Measurements from ENCODE around the gene GGNBP2. TPM values are rescaled to one million over a fixed set of nuclear protein-coding genes. Genes with fewer than 3 reads are reported as not detected.

Gene GGNBP2
- total and polyA plus RNA-seq, 2 of the 8 experiments (the other 6 are each of a cell fraction or from before 2014, with no cell fraction given) = 29.2 to 35.8 TPM

GRCh38 chr17:36533935-36534839 lies 10.5 kb upstream of the GGNBP2 start:
- H2BK20ac ChIP-seq (ENCODE audit: low read length) = no peak overlapping the region
- no peak overlapping the region for H2AK5ac ChIP-seq (ENCODE audit: low read depth, low read length)
- peaks cover 0 to 37% of the 10 kb centered on the region in 2 experiments; a peak in 3 of 4 replicates for H3K79me2 ChIP-seq (ENCODE audit: control insufficient read depth in 1 of 2, insufficient read depth in 2 of 2, low read length in 2 of 2)
- ChIA-PET POLR2A (ENCODE audit: partially characterized antibody) (interaction anchor here (0.7 to 4.9 kb wide), 26 partner anchors 8 to 1722 kb away, joined by 3 to 101 read pairs (median 4); partner anchors contain the start of genes DHRS11, GGNBP2 and ZNHIT3), CTCF (ENCODE audit: partially characterized antibody) (interaction anchor here (0.6 to 1.5 kb wide), 6 partner anchors 11 to 51 kb away, joined by 3 to 4 read pairs (median 3); no protein-coding TSS in a partner anchor)
- no peak overlapping the region for H3K23ac ChIP-seq (ENCODE audit: insufficient read length)
- no peak overlapping the region for H3K14ac ChIP-seq (ENCODE audit: insufficient read length)
- peak overlapping the region; percentile 99 for H3K4ac ChIP-seq (replicated peaks; ENCODE audit: insufficient read length, low read depth, low read length)
- H4K8ac ChIP-seq (ENCODE audit: extremely low read depth, insufficient read depth, low read length) = peak overlapping the region; percentile 99; the same call in 1 of the 2 replicates
- peak; percentile 44 to 86 for DNase-seq (ENCODE audit: low read depth in 1 of 2, low spot score in 2 of 2)
- H3K23me2 ChIP-seq (ENCODE audit: low read depth, low read length) = peaks cover 11% of the 10 kb centered on the region
- H3K36me3 ChIP-seq (ENCODE audit: control insufficient read depth in 2 of 4, insufficient read depth in 4 of 4, low read length in 3 of 4) = peaks cover 31 to 57% (median 42%) of the 10 kb centered on the region in 4 experiments
- H3K27ac ChIP-seq (ENCODE audit: low read depth, low read length) = peak overlapping the region; percentile 95
- no peaks in the 10 kb centered on the region for H3K27me3 ChIP-seq (replicated peaks in 1 of 4; ENCODE audit: control insufficient read depth in 3 of 4, extremely low read depth in 1 of 4, insufficient read depth in 3 of 4, low read length in 3 of 4)
- 0 out of 2 replicates have a peak overlapping the region, but pooled peaks have one; percentile 18 for H2BK15ac ChIP-seq (ENCODE audit: low read length)
- peaks cover under 1 to 1% of the 10 kb centered on the region in 2 experiments for H4K20me1 ChIP-seq (replicated peaks in 1 of 2; ENCODE audit: control insufficient read depth in 1 of 2, insufficient read depth in 2 of 2, low read length in 2 of 2)
- peak overlapping the region; percentile 77 to 92 for H3K4me2 ChIP-seq (ENCODE audit: insufficient read depth in 1 of 2, low read depth in 2 of 2, low read length in 2 of 2)
- peak overlapping the region; percentile 96 for H2BK5ac ChIP-seq (ENCODE audit: low read depth, low read length)
- peak overlapping the region; percentile 75; the same call in 1 of the 2 replicates for H2BK12ac ChIP-seq (ENCODE audit: low read depth, low read length)
- peak overlapping the region; percentile 89 to 97 (median 96) for H3K9ac ChIP-seq (replicated peaks in 1 of 4; ENCODE audit: extremely low read depth in 1 of 4, low read depth in 3 of 4, low read length in 3 of 4)
- peak overlapping the region; percentile 100 for H4K91ac ChIP-seq (replicated peaks; ENCODE audit: insufficient read length, low read length)
- H2AFZ ChIP-seq (ENCODE audit: low read length) = no peak overlapping the region
- no peak for FAIRE-seq
- H3K4me3 ChIP-seq (ENCODE audit: extremely low read depth in 1 of 4, insufficient read depth in 2 of 4, low read depth in 3 of 4, low read length in 4 of 4) = peak overlapping the region; percentile 84 to 96 (median 87)
- peaks cover 3% of the 10 kb centered on the region; the same call in 1 of the 2 replicates for H3K79me1 ChIP-seq (ENCODE audit: low read depth, low read length)
- WGBS, 2 experiments (ENCODE audit: extremely low coverage in 1 of 2, insufficient coverage in 1 of 2, insufficient read length in 1 of 2, insufficient replicate concordance in 2 of 2, low coverage in 1 of 2, low lambda C conversion rate in 2 of 2, missing lambda C conversion rate in 1 of 2) = 10% methylated on average over 40 of the region's 48 CpGs; no CpG with 5 or more reads in 1 of the 2 experiments
- H2BK120ac ChIP-seq (replicated peaks; ENCODE audit: low read depth, low read length) = peak overlapping the region; percentile 7
- H3K56ac ChIP-seq (replicated peaks; ENCODE audit: insufficient read length, low read depth, low read length) = peak overlapping the region; percentile 87
- H4K5ac ChIP-seq (ENCODE audit: insufficient read length, low read depth, low read length) = peak overlapping the region; percentile 99
- H3K9me3 ChIP-seq (ENCODE audit: insufficient read depth in 2 of 2, low read depth in 1 of 2, low read length in 1 of 2) = no peaks in the 10 kb centered on the region
- peaks cover 3 to 6% (median 5%) of the 10 kb centered on the region in 4 experiments; a peak in 4 of 7 replicates for H3K4me1 ChIP-seq (replicated peaks in 1 of 4; ENCODE audit: control insufficient read depth in 3 of 4, insufficient read depth in 4 of 4, low read length in 3 of 4)
- H3K18ac ChIP-seq (ENCODE audit: extremely low read depth, low read length) = peak overlapping the region; percentile 96
- TF ChIP-seq CHD1 (IDR thresholded peaks at IDR 0.05; ENCODE audit: low read depth, low read length) = no peak
- no peak for TF ChIP-seq CEBPB (IDR thresholded peaks at IDR 0.05; ENCODE audit: low read depth, low read length)
- TF ChIP-seq SP1 (IDR thresholded peaks at IDR 0.05; ENCODE audit: low read depth, low read length) = 0 out of 2 replicates have a peak, but pooled peaks have one; percentile 44
- 0 out of 2 replicates have a peak, but pooled peaks have one; percentile 37 for TF ChIP-seq YY1 (IDR thresholded peaks at IDR 0.05; ENCODE audit: low read depth, low read length)
- no peak for TF ChIP-seq BACH1 (IDR thresholded peaks at IDR 0.05; ENCODE audit: low read length)
- TF ChIP-seq NRF1 (IDR thresholded peaks at IDR 0.05; ENCODE audit: low read depth, low read length) = no peak
- TF ChIP-seq ATF3 (IDR thresholded peaks at IDR 0.05; ENCODE audit: insufficient read depth, low read depth, low read length) = no peak
- no peak for TF ChIP-seq EGR1 (IDR thresholded peaks at IDR 0.05; ENCODE audit: borderline replicate concordance, low read depth, low read length)
- no peak for TF ChIP-seq SP4 (IDR thresholded peaks at IDR 0.05; ENCODE audit: low read length)
- no peak; the same call in none of the 2 replicates for TF ChIP-seq TAF1 (IDR thresholded peaks at IDR 0.05; ENCODE audit: low read depth, low read length)
- no peak for TF ChIP-seq SIX5 (IDR thresholded peaks at IDR 0.05; ENCODE audit: low read depth, low read length)
